DMS153 treated with DMSO at 0.1 percent for 48 hours (cell line): ENCODE results near the gene CFAP107.

Experiments
- DNase-seq: peaks from one replicate; lab custom pipeline; 2025; ENCODE audit not compliant: unreplicated experiment; lab: John Stamatoyannopoulos, UW

Gene CFAP107

DNA sequence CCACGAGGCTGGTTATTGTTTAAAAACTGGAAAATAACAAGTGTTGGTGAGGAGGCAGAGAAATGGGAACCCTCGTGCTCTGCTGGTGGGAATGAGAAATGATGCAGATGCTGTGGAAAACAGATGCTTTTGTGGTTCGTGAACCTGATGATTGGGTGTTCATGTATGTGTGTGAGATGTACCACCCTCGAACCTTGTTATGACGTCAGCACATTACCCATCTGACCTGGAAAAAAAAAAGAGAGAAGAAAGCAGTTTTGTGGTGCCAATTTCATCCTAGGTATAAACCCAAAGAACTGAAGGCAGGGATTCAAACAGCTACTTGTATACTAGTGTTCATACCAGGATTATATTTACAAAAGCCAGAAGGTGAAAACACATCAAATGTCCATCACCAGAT, 6.4 kb upstream of the CFAP107 start:
- no peak for DNase-seq

DNA sequence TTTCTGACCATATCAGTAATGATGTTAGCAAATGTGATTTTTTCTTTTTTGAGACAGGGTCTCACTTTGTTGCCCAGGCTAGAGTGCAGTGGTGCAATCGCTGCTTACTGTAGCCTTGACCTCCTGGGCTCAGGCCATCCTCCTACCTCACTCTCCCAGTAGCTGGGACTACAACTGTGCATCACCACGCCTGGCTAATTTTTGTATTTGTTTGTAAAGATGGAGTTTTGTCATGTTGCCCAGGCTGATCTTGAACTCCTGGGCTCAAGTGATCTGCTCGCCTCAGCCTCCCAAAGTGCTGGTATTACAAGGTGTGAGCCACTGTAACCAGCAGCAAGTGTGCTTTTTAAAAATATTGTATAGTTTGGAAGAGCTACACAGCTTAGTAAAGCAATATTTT, 4.1 kb upstream of the CFAP107 start:
- DNase-seq: no peak

DNA sequence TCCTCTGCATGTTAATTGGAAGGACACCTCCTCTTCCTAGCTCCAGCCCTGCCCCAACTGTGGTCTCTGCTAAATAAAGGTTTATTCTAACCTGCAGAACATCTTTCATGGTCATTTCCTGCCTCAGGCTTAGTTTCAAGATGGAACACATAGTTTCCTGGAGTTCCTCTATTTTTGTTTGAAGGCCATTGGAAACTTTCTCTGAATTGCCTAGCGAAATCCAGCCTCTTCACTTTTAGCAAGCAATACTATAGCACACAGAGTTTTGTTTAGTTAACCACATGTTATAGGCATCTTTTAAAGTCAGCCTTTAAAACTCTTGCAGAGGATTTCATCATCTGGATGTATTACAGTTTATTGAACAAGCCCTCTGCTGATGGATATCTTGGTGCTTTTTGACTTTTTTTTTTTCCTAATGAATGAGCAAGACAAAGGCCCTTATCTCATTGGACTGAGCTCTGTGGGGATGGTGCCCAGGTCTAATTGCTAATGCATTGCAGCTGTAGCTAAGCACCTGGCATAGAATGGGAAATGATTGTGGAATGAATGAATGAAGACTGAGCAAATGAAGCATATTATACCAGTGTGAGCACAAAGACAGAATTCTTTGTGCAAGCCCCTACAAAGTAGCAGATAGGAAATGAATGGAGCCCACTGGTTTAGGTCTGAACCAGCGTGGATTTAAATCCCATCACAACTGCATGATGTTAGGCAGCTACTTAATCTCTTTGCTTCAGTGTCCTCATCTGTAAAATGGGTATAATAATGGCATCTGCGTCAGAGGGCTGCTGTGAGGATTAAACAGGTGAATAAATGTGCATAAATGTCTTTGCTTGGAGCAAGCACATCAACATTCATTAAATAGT, 641 bp upstream of the CFAP107 start:
- no peak for DNase-seq

DNA sequence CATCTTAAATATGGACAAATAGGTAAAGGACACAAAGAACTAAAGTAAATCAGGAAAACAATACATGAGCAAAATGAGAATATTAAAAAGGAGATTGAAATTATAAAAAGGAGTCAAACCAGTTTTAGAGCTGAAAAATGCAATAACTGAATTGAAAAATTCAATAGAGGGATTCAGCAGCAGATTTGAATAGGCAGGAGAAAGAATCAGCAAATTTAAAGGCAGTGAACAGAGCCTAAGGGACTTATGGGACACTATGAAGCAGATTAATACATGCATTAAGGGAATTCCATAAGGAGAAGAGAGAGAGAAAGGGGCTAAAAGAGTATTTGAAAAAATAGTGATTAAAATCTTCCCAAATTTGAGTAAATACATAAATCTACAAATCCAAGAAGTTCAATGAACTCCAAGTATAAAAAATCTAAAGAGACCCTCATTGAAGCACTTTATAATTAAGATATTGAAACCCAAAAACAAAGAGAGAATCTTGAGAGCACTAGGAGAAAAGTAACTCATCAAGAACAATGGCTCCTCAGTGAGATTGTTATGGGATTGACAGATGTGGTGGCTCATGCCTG, 2.9 kb downstream of the CFAP107 start:
- DNase-seq: no peak

DNA sequence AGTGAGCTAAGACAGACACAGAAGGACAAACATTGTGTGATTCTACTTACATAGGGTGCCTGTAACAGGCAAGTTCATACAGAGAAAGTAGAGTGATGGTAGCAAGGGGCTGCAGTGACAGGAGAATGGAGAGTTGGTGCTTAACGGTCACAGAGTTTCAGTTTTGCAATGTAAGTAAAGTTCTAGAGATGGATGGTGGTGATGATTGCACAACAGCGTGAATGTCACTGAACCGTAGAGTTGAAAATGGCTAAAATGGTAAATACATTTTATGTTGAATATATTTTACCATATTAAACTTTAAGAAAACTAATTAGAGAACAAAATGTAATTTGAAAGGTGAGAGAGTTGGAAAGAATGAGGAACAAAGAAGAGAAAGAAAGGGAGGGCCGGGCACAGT, 8.7 kb downstream of the CFAP107 start:
- DNase-seq: no peak

DNA sequence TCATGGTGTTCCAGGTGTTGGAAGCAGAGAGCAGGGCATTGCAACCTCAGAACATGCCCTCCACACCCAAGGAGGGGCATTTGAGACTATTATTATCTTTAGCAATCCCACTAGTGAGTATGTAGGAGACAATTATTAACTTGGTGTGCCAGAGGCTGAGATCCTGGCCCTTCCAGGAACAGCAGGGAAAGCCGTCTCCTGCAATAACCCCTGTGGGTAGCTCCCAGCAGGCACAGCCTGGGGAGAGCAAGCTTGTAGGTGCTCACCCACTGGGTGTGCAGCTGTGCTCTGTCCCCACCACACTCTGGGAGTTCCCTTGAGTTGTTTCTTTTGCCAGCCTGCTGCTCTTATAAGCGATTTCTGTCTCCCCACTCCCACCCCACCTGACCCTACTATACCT, 10.3 kb downstream of the CFAP107 start:
- DNase-seq: no peak

DNA sequence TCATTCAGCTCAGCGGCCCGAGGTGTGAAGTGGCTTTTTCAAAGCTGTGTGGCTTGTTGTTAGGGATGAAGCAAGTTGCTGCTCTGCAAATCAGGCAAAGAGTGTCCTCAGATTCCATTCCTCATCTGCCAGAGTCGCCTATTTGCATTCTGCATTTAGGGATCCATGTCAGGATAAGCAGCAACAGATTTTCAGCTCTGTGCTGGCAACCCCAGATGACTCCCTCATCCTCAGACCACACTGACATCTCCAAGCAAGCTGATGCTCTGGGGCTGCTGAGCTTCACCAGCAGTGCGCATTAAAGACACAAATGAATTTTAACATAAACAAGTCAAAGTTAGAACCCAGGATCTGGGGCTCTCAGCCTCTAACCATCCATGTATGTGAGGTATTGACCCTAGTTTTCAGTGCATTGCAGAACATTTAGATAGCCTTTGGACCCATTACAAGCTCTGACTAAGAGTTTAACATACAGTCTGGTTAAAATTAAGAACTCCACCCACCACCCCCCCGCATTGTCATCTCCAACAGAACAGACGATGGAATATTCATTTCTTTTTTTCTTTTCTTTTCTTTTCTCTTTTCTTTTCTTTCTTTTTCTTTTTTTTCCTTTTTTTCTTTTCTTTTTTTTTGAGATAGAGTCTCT, 10.9 kb downstream of the CFAP107 start:
- no peak for DNase-seq

DNA sequence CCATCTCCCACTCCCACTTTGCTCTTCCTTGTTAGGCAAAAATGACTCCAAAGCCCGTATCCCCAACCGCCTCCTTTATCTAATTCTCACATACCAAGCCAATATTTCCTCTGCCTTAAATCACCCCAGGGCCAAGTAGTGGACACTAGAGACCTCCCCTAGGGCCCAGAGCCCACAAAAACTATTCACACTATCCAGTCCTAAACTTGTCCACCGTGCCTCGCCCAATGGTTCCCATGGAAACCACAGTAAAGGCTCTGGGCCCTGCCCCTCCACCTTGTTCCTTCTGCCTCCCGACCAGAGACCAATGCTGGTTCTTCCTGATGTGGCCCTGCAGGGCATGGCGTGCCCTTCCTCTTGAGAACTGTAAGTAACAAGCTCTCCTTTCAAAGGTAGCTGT, 11.8 kb downstream of the CFAP107 start:
- DNase-seq: no peak

DNA sequence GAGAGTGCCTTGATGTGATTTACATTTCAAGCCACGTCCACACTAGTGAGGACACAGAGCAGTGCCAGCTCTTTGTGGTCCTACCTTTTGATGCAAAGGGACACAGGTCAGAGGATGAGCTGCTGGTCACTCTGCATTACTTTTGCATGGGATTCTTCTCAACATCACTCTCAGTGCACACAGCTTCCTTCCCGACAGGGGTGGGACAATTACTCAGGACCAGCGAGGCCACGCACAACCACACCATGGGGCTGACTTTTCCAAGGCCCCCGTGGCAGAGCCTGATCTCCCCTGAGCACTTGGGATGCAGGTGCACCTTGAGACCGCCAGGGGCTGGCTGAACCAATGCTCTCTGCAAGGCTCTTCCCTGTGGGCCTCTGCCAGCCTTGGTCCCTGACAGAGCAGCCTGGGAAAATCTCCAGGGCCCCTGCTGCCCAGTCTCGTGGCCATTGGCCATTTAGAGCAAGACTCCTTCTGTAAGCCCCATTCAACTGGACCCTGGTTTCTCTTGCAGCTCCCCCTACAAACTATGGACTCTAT, 14.3 kb downstream of the CFAP107 start:
- DNase-seq: no peak

DNA sequence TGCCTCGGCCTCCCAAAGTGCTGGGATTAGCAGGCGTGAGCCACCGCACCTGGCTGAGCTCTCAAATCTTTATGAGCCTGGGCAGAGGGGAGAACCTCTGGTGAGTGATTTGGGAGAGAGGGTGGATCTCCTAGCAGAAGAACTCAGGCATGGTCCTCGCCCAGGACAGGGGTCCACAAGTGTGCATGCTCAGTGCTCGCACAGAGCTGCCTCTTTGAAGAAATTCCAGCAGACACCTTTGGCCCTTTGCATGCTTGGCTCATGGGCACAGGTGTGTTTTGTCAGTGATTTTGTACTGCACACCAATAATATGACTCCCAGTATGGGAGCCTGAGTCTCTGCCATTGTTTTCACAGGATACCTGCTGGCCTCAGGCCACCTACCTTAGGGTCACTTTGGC, 15.8 kb downstream of the CFAP107 start:
- no peak for DNase-seq

DNA sequence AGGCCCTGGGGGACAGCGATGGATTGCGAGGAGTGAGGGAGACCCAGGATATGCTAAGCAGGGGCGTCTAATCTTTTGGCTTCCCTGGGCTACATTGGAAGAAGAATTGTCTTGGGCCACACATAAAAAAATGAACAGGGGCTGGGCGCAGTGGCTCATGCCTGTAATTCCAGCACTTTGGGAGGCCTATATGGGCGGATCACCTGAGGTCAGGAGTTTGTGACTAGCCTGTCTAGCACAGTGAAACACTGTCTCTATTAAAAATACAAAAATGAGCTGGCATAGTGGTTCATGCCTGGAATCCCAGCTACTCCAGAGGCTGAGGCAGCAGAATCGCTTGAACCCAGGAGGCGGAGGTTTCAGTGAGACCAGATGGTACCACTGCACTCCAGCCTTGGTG, 16.8 kb downstream of the CFAP107 start:
- DNase-seq: no peak

DNA sequence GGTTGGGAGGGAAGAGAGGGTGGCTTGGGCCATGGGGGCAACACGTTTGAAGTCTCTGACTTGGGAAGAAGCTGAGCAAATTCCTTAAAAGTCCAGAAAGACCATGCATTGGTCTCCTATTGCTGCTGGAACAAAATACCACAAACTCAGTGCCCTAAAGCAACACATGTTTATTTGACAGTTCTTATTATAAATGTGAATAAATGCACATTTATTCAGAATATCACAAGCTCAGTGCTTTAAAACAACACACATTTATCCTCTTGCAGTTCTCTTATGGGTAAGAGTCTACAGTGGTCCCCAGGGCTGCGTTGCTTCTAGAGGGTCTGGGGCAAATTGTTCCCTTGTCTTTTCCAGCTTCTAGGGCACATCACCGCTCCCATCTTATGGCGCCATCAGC, 17.5 kb downstream of the CFAP107 start:
- DNase-seq: no peak

DNA sequence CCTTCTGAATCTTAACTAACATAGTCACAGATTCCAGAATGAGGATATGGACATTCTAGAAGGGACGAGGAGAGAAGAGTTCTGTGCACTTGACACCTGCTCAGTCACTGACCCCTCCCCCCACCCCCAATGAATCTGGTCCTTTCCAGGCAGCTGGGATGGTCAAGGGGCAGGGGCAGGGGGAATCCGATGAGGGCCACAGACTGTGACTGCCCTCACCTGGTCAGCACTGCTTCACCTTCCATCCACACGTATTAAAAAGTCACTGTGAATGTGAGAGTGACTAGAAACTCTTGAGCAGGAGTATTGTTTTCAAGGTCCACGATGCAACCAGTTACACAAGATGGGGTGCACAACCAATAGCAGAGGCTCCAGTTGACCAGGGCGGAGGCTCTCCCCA, 18.0 kb downstream of the CFAP107 start:
- DNase-seq: no peak

DNA sequence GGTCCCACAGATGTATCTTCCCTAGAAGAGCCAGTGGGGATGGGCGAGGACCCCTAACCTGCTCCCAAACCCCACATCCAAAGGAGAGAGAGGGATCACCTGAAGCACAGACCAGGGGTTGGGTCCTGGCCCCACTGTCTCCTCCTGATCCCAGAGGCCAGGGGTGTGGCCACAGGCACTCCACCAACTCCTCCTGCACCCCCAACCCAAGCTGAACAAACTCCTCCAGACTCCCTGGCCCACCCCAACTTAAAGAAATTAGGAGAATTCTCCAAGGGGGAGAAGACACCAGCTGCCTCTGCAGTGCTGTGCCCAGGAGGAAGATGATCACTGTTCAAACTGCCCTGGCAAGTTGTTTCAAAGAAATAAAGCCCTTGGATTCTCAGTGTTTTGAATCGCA, 23.0 kb downstream of the CFAP107 start:
- DNase-seq: no peak

DNA sequence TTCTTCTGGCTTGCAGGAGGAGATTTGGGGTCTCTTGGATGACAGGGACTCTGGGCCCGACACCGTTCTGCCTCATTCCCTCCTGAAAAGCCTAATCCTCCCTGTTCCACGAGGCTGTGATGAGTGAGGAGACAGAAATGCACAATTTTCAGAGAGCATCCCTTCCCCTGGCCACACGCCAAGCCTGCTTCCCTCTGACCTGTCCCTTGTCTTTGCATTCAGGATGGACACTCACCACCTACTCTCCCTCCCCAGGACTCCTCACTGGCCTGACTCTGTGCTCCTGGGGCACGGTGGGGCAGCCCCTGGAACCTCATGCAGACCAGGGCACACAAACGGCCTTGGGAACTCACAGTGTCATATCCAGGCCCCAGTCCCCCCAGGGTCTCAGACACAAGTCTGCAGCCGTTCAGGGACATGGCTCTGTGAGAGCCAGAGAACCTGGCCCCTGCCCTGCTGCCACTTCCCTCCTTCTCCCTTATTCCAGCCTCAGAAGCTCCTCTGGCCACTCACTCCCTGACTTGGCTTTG, 24.0 kb downstream of the CFAP107 start:
- no peak for DNase-seq

DNA sequence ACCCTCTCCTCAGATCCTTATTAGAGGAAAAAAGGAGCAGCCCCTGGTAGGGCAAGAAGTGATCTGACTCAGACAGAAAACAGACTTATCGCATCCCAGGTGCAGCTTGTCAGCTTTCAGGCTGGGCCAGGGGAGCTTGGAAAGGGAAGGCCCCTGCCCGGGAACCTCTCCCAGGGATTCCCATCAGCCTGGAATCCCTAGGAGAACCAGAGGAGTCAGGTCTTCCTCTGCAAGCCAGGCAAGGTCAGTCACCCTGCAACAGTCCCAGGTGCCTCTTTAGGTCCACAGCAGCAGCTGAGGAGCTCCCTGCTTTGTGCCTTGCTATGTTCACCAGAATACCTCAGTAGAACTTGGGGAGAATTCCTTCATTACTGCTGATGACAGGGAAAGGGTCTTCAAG, 24.6 kb downstream of the CFAP107 start:
- no peak for DNase-seq

DNA sequence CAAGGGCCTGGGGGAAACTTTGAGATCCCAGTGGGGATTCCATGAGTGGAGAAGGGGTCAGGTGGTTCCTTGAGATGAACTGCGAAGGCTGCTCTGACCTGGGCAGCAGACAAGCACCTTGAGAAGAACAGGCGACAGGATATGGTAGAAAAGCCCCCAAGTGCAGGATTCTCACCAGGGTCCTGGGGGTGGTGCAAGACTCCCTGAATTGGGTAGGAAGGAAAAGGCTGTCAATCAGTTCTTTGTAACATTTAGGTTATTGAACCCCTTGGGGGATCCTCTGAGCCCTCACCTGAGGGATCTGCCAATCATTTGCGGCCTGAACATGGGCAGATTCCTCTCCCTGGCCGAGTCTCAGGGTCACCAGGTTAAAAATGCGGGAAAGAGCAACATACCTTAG, 25.2 kb downstream of the CFAP107 start:
- DNase-seq: no peak

DNA sequence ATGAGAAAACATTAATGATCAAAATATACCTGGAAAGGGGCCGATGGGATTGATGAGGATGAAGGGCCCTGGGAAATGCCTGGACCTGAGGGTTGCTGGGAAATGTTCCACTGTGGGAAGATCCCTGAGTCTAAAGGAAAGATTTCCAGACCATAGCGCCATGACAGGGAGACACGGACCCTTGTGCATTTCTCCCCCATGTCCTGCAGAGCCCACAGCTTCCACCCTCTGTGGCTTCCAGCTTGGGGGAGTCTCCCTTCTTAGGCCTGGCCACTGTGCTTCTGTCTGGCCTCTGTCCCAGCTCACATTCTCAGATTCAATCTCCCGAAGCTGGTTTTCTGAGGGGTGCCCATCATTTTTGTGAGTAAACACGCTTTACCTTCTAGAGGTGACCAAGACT, 26.5 kb downstream of the CFAP107 start:
- no peak for DNase-seq

DNA sequence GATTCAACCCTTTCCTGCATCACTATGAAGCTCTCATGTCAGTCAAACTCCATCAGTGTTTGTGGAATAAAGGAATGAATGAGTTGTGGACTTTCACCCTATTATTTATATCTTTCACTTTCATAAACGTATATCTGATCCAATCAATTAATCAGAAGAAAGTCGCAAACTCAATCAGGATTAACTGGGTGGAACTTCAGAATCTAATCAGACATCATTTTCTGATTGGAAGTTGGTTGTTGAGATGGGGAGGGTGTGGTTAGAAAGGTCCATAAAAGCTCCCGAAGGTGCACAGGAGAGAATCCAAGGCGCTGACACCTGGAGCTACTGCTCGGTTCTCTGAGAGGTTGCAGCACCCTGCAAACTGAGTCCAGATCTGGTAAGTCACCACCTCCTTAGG, 27.4 kb downstream of the CFAP107 start, which contains the start of gene PRAMEF12:
PRAMEF12 (plus strand) TSS at position 301 of the 400 bp plus-strand sequence. CDS start 1,130 bp downstream, outside the sequence.
- DNase-seq: no peak

DNA sequence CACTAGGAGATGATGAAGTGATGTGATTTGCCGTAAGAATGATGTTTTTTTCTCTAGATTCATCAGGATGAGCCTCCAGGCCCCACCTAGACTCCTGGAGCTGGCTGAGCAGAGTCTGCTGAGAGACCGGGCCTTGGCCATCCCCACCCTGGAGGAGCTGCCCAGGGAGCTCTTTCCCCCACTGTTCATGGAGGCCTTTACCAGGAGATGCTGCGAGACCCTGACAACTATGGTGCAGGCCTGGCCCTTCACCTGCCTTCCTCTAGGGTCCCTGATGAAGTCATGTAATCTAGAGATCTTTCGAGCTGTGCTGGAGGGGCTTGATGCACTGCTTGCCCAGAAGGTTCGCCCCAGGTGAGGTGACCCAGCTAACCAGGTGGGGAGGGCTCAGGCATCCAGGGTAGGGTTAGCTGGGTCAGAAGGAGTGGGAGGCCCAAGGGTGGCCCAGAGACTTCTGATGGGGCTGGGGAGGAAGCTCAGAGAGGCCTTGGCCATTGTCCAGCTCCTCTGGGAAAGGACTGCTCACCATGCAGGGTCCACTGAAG, 28.9 kb downstream of the CFAP107 start:
- DNase-seq: no peak

DNA sequence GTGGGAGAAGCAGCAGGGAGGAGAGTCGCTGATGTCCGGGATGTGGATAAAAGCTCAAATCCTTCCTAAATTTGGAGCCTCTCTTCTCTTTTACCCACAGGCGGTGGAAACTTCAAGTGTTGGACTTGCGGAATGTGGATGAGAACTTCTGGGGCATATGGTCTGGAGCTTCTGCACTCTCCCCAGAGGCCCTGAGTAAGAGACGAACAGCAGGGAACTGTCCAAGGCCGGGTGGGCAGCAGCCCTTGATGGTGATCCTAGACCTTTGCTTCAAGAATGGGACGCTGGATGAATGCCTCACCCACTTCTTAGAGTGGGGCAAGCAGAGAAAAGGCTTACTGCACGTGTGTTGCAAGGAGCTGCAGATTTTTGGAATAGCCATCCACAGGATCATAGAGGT, 29.4 kb downstream of the CFAP107 start:
- no peak for DNase-seq
